Measurements from ENCODE around the gene STXBP4. TPM values are rescaled to one million over a fixed set of nuclear protein-coding genes. Genes with fewer than 3 reads are reported as not detected.

The STXBP4 gene
- total RNA-seq, 1 experiment from 2014 or later: 13.6 TPM

- ChIA-PET CTCF (no interaction called here), RAD21 (ENCODE audit: low non-redundant PET in 1 of 2, low total read pairs in 2 of 2, uncharacterized antibody in 2 of 2, unreplicated experiment in 2 of 2) (no interaction called here), POLR2A (no interaction called here)
- DNase-seq (ENCODE audit: low read depth, low spot score) (no peak), ATAC-seq (no peak)
- H3K9me3 ChIP-seq (ENCODE audit: control insufficient read depth in 1 of 2, insufficient read depth in 1 of 2, low read depth in 1 of 2, low read length in 2 of 2): no peaks in the 10 kb centered on the region
- H3K4me3 ChIP-seq (replicated peaks in 1 of 2; ENCODE audit: low read depth in 1 of 2, low read length in 2 of 2): no peak overlapping the region
- no peaks in the 10 kb centered on the region for H3K36me3 ChIP-seq (ENCODE audit: control insufficient read depth in 1 of 2, insufficient read depth in 2 of 2, low read length in 2 of 2)
- no peak overlapping the region for H3K9ac ChIP-seq (ENCODE audit: low read length)
- no peak overlapping the region for H2AFZ ChIP-seq (ENCODE audit: low read depth, low read length, poor library complexity, severe bottlenecking)
- H3K27me3 ChIP-seq (ENCODE audit: insufficient read depth, low read length): no peaks in the 10 kb centered on the region
- H3K27ac ChIP-seq (ENCODE audit: low read depth, low read length): no peak overlapping the region
- intact Hi-C loops (cut with micrococcal nuclease): no loop called here
- no peaks in the 10 kb centered on the region for H4K20me1 ChIP-seq (ENCODE audit: insufficient read depth)
- no peak for TF ChIP-seq ELF1 (IDR thresholded peaks at IDR 0.05; ENCODE audit: borderline replicate concordance, low read depth)
- TF ChIP-seq SIN3A (IDR thresholded peaks at IDR 0.05; ENCODE audit: low read depth): no peak
- TF ChIP-seq POLR2A (IDR thresholded peaks at IDR 0.05; ENCODE audit: borderline replicate concordance, extremely low read depth, insufficient read depth, insufficient read length): no peak
- no peak for TF ChIP-seq ZFX (IDR thresholded peaks at IDR 0.05)
- no peak for TF ChIP-seq RAD21 (IDR thresholded peaks at IDR 0.05; ENCODE audit: low read depth)
- no peak for TF ChIP-seq ZBTB33 (IDR thresholded peaks at IDR 0.05; ENCODE audit: extremely low read depth, insufficient replicate concordance, low read length)
- TF ChIP-seq POLR2AphosphoS5 (IDR thresholded peaks at IDR 0.05; ENCODE audit: low read depth, low read length): no peak
- TF ChIP-seq, protein P1, sequence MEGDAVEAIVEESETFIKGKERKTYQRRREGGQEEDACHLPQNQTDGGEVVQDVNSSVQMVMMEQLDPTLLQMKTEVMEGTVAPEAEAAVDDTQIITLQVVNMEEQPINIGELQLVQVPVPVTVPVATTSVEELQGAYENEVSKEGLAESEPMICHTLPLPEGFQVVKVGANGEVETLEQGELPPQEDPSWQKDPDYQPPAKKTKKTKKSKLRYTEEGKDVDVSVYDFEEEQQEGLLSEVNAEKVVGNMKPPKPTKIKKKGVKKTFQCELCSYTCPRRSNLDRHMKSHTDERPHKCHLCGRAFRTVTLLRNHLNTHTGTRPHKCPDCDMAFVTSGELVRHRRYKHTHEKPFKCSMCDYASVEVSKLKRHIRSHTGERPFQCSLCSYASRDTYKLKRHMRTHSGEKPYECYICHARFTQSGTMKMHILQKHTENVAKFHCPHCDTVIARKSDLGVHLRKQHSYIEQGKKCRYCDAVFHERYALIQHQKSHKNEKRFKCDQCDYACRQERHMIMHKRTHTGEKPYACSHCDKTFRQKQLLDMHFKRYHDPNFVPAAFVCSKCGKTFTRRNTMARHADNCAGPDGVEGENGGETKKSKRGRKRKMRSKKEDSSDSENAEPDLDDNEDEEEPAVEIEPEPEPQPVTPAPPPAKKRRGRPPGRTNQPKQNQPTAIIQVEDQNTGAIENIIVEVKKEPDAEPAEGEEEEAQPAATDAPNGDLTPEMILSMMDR (IDR thresholded peaks at IDR 0.05 in 2 of 3, conservative IDR thresholded peaks at IDR 0.05 in 1 of 3; ENCODE audit: borderline replicate concordance in 1 of 3, insufficient read depth in 1 of 3, low read depth in 2 of 3, low read length in 2 of 3): no peak
- no peak for TF ChIP-seq SP1 (IDR thresholded peaks at IDR 0.05; ENCODE audit: low read depth)
- TF ChIP-seq TCF7L2 (IDR thresholded peaks at IDR 0.05; ENCODE audit: borderline replicate concordance, extremely low read depth, insufficient read depth, insufficient read length): no peak
- BruUV-seq (replicated peaks): no TSS peak
- H3K9me2 ChIP-seq (ENCODE audit: insufficient read depth): no peaks in the 10 kb centered on the region
- no peak overlapping the region for H3K4me2 ChIP-seq (ENCODE audit: low read length)
- H3K79me2 ChIP-seq (ENCODE audit: insufficient read depth, low read length): no peaks in the 10 kb centered on the region
- no peaks in the 10 kb centered on the region for H3K4me1 ChIP-seq (ENCODE audit: control insufficient read depth in 1 of 2, insufficient read depth in 2 of 2, low read length in 2 of 2)
Measured at GRCh38 chr17:55120651-55121050, 152.1 kb downstream of the STXBP4 start.
